ENCODE measurements around the gene RNGTT.

The RNGTT gene

GRCh38 chr6:88810089-88810488 lies 153.3 kb downstream of the RNGTT start:
- no peak overlapping the region for H3K27ac ChIP-seq
- no peak for TF ChIP-seq CTCF (conservative IDR thresholded peaks at IDR 0.05; ENCODE audit: low read depth)
- ChIA-PET POLR2A (ENCODE audit: low non-redundant PET) (no interaction called here), CTCF (no interaction called here)
- no peak for DNase-seq (ENCODE audit: low spot score)

- ChIA-PET CTCF (interaction anchor here (0.7 kb wide), 1 partner anchor 121 kb away, joined by 4 read pairs; no protein-coding TSS in a partner anchor), POLR2A (ENCODE audit: low non-redundant PET) (no interaction called here)
- H3K27ac ChIP-seq: no peak overlapping the region
- no peak for DNase-seq (ENCODE audit: low spot score)
- no peak for TF ChIP-seq CTCF (conservative IDR thresholded peaks at IDR 0.05; ENCODE audit: low read depth)
Measured at GRCh38 chr6:88808381-88808780, 155.0 kb downstream of the RNGTT start.

- no peak overlapping the region for H3K27ac ChIP-seq
- ChIA-PET CTCF (no interaction called here), POLR2A (ENCODE audit: low non-redundant PET) (no interaction called here)
- DNase-seq (ENCODE audit: low spot score): no peak
- no peak for TF ChIP-seq CTCF (conservative IDR thresholded peaks at IDR 0.05; ENCODE audit: low read depth)
Measured at GRCh38 chr6:88807622-88808021, 155.8 kb downstream of the RNGTT start.

GRCh38 chr6:88806728-88807127 lies 156.7 kb downstream of the RNGTT start:
- TF ChIP-seq CTCF (conservative IDR thresholded peaks at IDR 0.05; ENCODE audit: low read depth): no peak
- CTCF ChIA-PET: no interaction called here

GRCh38 chr6:88804701-88805100 lies 158.7 kb downstream of the RNGTT start:
- no peak for TF ChIP-seq CTCF (conservative IDR thresholded peaks at IDR 0.05; ENCODE audit: low read depth)
- no peak for DNase-seq (ENCODE audit: low spot score)
- ChIA-PET POLR2A (ENCODE audit: low non-redundant PET) (no interaction called here), CTCF (no interaction called here)
- H3K27ac ChIP-seq: no peak overlapping the region

More at GRCh38 chr6:88806728-88807127, 156.7 kb downstream of the RNGTT start:
- no peak overlapping the region for H3K27ac ChIP-seq
- POLR2A ChIA-PET (ENCODE audit: low non-redundant PET): no interaction called here
- DNase-seq (ENCODE audit: low spot score): no peak

- CTCF ChIA-PET: interaction anchor here (0.6 kb wide), 1 partner anchor 1549 kb away, joined by 4 read pairs; no protein-coding TSS in a partner anchor
- TF ChIP-seq CTCF (conservative IDR thresholded peaks at IDR 0.05; ENCODE audit: low read depth): no peak
- no peak overlapping the region for H3K27ac ChIP-seq
- POLR2A ChIA-PET (ENCODE audit: low non-redundant PET): no interaction called here
- no peak for DNase-seq (ENCODE audit: low spot score)
Measured at GRCh38 chr6:88785478-88785877, 177.9 kb downstream of the RNGTT start.
